ENCODE data around the gene COX4I2.
"Not testable (repeated sequence)": the region's sequence is repeated elsewhere in the genome, so short reads cannot be mapped to it uniquely, and the experiment has no call there.

GRCh38 chr20:31623123-31623505, 14.6 kb upstream of the COX4I2 start:
- not testable (repeated sequence) for TF ChIP-seq CTCF, POLR2A (IDR thresholded peaks at IDR 0.05)

Data from heart left ventricle (tissue), 13 donors.